Measurements from ENCODE around the gene DHX15. TPM values are rescaled to one million over a fixed set of nuclear protein-coding genes. Genes with fewer than 3 reads are reported as not detected.

DHX15 gene
- total RNA-seq, 2 donors from 2014 or later, result 59.7 to 62.4 TPM

GRCh38 chr4:24535399-24535798 is 49.0 kb downstream of the DHX15 start:
- Histone ChIP-seq H3K4me3 (no peak overlapping the region), H3K9me3 (no peaks in the 10 kb centered on the region), H3K27ac (no peak overlapping the region), H3K4me1 (peaks cover 0 to 5% of the 10 kb centered on the region in 2 donors), H3K27me3 (no peaks in the 10 kb centered on the region), H3K36me3 (peaks cover 49% of the 10 kb centered on the region)
- TF ChIP-seq CTCF (IDR thresholded peaks at IDR 0.05), result no peak
- DNase-seq (ENCODE audit: low spot score), result no peak

- peaks cover 62% of the 10 kb centered on the region for H3K36me3 ChIP-seq
Measured at GRCh38 chr4:24533364-24533763, 51.0 kb downstream of the DHX15 start.

GRCh38 chr4:24529555-24529954 is 54.8 kb downstream of the DHX15 start:
- Histone ChIP-seq H3K4me3 (no peak overlapping the region), H3K4me1 (no peaks in the 10 kb centered on the region), H3K27ac (no peak overlapping the region), H3K36me3 (peaks cover 56% of the 10 kb centered on the region), H3K27me3 (no peaks in the 10 kb centered on the region), H3K9me3 (no peaks in the 10 kb centered on the region)
- no peak for DNase-seq (ENCODE audit: low spot score)
- TF ChIP-seq CTCF (IDR thresholded peaks at IDR 0.05), result no peak

More at GRCh38 chr4:24533364-24533763, 51.0 kb downstream of the DHX15 start:
- Histone ChIP-seq H3K27ac (no peak overlapping the region), H3K27me3 (no peaks in the 10 kb centered on the region), H3K9me3 (no peaks in the 10 kb centered on the region), H3K4me1 (peaks cover 0 to 5% of the 10 kb centered on the region in 2 donors), H3K4me3 (no peak overlapping the region)
- no peak for TF ChIP-seq CTCF (IDR thresholded peaks at IDR 0.05)
- no peak for DNase-seq (ENCODE audit: low spot score)

DNA sequence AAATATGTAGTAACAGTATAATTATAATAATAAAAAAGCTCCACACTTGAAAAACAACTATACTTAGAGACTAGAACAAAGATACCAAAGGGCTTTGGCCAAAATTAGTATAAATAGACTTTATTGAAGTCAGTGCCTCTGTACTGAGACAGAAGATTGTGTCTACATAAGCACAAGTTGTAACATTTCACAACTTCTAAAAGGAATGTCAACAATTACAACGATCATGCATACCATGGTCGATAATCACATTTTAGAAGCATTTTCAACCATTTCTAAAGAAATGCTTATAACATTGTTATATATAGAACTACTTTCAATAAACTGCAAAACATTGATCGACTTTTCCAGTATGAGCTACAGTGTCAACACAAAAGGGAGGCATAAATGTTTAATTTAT is 57.0 kb downstream of the DHX15 start:
- Histone ChIP-seq H3K4me1 (no peaks in the 10 kb centered on the region), H3K27ac (no peak overlapping the region), H3K4me3 (no peak overlapping the region), H3K27me3 (no peaks in the 10 kb centered on the region), H3K36me3 (peaks cover 51% of the 10 kb centered on the region), H3K9me3 (no peaks in the 10 kb centered on the region)
- DNase-seq (ENCODE audit: low spot score), result no peak
- TF ChIP-seq CTCF (IDR thresholded peaks at IDR 0.05), result no peak

- no peaks in the 10 kb centered on the region for H3K36me3 ChIP-seq
- no peak for TF ChIP-seq CTCF (IDR thresholded peaks at IDR 0.05)
Measured at GRCh38 chr4:24521544-24521943, 62.8 kb downstream of the DHX15 start.

GRCh38 chr4:24519649-24520048 is 64.7 kb downstream of the DHX15 start:
- DNase-seq (ENCODE audit: low spot score), result no peak
- TF ChIP-seq CTCF (IDR thresholded peaks at IDR 0.05), result no peak
- Histone ChIP-seq H3K9me3 (no peaks in the 10 kb centered on the region), H3K27ac (peak overlapping the region in 1 of 2 donors; percentile 27), H3K27me3 (no peaks in the 10 kb centered on the region), H3K4me1 (peaks cover 0 to 12% of the 10 kb centered on the region in 2 donors), H3K36me3 (no peaks in the 10 kb centered on the region), H3K4me3 (no peak overlapping the region)

More at GRCh38 chr4:24521544-24521943, 62.8 kb downstream of the DHX15 start:
- Histone ChIP-seq H3K9me3 (no peaks in the 10 kb centered on the region), H3K4me3 (no peak overlapping the region), H3K27ac (no peak overlapping the region), H3K27me3 (no peaks in the 10 kb centered on the region), H3K4me1 (peaks cover 0 to 12% of the 10 kb centered on the region in 2 donors)
- DNase-seq (ENCODE audit: low spot score), result no peak
